Activated CD4-positive, alpha-beta T cell treated with anti-CD3 and anti-CD28 coated beads, Interleukin-2, Interleukin-6, amounts not matched to agents 100 ng/mL and 50 ng/mL, durations not matched to agents 16 hours and 8 hours (primary cell): ENCODE data around the gene HS6ST1.

Source experiments
- DNase-seq: peaks from one replicate; pipeline ENCODE4 v3.0.0-alpha.2; 2020

Gene HS6ST1, protein sequence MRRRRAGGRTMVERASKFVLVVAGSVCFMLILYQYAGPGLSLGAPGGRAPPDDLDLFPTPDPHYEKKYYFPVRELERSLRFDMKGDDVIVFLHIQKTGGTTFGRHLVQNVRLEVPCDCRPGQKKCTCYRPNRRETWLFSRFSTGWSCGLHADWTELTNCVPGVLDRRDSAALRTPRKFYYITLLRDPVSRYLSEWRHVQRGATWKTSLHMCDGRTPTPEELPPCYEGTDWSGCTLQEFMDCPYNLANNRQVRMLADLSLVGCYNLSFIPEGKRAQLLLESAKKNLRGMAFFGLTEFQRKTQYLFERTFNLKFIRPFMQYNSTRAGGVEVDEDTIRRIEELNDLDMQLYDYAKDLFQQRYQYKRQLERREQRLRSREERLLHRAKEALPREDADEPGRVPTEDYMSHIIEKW

GRCh38 chr2:128318776-128319464 lies at the start of gene HS6ST1:
Gene HS6ST1 (minus strand): TSS chr2:128318868. CDS start chr2:128318563, 305 bp downstream.
- peak; percentile 90 for DNase-seq

DNA sequence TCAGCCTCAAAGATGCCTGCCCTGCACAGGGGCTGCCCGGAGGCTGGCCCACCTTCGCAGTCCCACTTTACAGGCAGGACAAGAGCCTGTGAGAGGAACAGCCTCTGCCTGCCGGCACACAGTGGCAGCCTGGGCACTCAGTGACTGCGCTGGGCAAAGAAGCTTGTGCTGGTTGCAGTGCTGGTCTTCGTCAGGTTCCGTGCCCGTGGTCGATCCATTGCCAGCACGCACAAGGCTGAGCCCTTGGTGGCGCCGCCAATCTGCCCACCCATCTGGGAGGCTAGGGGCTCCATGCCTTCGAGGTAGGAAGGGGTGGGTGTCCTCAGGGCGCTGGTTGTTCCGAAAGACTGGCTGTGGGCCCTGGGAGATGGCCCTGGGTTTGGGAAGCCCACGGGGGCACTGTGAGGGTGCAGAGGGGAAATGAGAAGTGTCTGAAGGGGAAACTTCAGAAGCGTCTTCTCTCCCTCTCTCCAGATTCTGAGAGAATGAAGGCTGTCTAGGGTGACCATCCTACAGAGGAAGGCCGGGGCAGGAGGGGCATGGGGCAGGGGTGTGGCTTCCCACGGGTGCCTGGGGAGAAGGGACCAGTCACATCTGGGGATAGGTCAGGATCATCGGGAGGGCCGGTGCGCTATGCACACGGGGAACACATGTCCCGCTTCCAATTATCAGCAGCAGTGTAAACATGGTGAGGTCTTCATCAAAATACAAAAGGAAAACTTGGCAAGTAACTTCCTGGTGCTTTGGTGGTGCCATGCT lies 49.1 kb upstream of the HS6ST1 start:
- DNase-seq: no peak

DNA sequence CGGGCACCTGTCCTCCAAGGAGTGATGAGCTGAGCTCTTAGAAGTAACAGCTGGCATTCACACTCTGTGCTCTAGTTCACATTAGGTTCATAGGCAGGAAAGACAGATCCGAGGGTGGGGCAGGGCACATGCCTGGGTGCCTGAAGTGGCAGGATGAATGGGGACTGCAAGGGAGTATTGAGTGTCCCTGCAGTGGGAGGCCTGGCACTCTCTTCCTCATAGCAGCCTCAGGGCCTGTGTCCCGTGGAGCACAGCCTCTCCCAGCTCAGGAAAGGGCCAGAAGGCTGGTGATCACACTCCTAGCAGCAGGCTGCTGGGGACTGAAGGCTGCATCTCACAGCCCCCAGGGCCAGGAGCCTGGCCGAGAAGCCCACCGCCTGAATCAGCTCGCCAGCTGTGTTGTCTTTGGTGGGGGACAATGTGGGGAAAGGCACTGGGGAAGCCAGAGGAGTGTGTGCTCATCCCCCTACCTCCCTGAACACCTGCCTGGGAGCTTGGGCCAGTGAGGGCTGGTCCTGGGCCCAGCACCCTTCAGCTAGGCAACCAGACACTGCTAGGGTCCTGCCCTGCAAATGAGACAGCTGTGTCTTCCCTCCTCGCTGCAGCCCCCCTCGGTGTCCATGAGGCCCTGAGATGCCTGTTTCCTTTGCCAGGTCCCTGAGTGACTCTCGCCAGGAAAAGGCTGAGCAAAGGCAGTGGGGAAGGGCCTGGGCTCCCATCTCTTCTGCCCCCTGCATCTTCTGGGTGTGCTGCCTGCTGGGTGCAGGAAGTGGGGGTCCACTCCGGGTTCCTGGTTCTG lies 48.2 kb upstream of the HS6ST1 start:
- no peak for DNase-seq

- no peak for DNase-seq
Measured at GRCh38 chr2:128365217-128365905, 46.7 kb upstream of the HS6ST1 start.

- DNase-seq: no peak
Measured at GRCh38 chr2:128364441-128364911, 45.8 kb upstream of the HS6ST1 start.

- DNase-seq: no peak
Measured at GRCh38 chr2:128363934-128364361, 45.3 kb upstream of the HS6ST1 start.

DNA sequence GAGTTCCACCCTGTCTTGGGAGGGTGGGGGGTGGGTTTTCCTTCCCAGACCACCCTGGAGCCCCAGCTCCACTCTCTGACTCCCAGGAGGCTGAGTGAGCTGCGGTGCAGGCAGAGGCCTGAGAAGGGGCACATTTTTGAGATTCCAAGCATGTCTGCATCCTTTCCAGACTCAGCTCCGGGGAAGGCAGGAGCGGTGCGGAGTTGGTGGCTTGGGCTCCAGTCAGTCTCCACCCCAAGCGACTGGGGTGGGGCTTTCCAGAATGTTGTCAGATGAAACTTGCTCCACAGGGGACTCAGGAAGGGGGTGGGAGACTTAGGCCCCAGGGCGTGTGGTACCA lies 44.2 kb upstream of the HS6ST1 start:
- no peak for DNase-seq

DNA sequence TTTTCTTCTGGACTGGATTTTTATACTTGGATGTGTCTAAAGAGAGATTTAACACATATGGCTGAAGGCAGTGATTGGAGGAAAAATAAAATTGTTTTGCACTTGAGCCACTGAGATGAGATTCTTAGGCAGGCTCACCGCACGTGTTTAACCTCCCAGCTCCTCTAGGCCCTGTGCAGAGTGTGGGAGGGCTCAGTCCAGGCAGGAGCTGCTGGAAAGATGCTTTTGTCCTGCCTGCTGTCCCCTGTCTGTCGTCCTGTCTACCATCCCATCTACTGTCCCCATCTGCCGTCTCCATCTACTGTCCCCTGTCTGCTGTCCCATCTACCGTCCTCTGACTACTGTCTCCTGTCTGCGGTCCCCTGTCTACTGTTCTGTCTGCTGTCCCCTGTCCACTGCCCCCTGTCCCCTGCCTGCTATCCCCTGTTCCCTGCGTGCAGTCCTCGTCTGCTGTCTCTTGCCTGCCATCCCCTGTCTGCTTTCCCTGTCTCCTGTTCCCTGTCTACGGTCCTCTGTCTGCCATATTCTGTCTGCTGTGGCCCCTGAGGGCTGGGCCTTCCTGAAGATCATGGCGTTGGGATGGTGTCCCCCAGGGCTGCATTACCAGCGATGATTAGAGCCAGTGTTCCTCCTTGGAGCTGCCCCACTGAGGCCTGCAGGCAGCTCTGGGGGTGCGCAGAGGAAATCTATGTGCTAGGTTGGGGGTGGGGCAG lies 43.7 kb upstream of the HS6ST1 start:
- no peak for DNase-seq

- no peak for DNase-seq
Measured at GRCh38 chr2:128361376-128362131, 42.9 kb upstream of the HS6ST1 start.

DNA sequence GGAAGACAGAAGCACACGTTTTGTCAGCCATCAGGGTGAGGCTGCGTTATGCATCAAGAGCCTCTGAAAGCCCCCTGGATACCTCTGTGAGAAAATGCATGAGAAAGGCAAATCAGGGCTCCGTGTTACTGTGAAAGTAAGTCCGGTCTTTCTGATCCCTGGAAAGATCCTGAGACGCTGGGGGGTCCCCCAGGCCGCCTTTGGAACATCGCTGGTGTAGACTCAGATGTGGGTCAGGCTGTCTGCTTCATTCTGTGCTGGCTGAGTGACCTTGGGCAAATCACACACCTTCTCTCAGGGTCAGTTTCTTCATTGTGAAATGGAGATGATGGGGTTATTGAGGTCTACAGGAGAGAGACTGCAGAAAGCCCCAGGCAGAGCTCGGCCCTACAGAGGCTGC lies 42.0 kb upstream of the HS6ST1 start:
- DNase-seq: no peak

GRCh38 chr2:128359841-128360240 lies 41.2 kb upstream of the HS6ST1 start:
- DNase-seq: no peak

GRCh38 chr2:128358941-128359731 lies 40.5 kb upstream of the HS6ST1 start:
- DNase-seq: no peak

GRCh38 chr2:128357506-128358370 lies 39.1 kb upstream of the HS6ST1 start:
- no peak for DNase-seq

- no peak for DNase-seq
Measured at GRCh38 chr2:128356127-128356526, 37.5 kb upstream of the HS6ST1 start.

DNA sequence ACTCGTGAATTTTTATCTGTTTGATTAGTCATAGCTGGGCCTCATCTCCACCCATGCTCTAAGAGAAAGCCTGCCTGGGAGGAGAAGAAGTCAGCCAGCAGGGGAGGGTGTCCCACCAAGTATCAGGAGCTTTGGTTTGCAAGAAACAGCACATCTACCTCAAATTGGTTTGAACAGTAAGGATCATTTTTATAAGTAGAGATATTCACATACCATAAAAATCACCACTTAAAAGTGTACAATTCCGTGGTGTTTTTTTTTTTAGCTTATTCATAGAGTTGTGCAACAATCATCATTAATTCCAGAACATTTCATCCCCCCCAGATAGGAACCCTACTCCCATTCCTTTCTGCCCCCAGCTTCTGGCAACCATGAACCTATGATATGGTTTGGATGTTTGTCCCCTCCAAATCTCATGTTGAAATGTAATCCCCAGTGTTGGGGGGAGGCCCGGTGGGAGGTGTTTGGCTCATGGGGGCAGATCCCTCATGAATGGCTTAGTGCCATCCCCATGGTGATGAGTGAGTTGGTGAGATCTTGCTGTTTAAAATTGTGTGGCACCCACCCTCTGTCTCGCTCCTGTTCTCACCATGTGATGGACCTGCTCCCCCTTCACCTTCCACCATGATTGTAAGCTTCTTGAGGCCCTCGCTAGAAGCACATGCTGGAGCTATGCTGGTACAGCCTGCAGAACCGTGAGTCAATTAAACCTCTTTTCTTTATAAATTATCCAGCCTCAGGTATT lies 36.2 kb upstream of the HS6ST1 start:
- no peak for DNase-seq

DNA sequence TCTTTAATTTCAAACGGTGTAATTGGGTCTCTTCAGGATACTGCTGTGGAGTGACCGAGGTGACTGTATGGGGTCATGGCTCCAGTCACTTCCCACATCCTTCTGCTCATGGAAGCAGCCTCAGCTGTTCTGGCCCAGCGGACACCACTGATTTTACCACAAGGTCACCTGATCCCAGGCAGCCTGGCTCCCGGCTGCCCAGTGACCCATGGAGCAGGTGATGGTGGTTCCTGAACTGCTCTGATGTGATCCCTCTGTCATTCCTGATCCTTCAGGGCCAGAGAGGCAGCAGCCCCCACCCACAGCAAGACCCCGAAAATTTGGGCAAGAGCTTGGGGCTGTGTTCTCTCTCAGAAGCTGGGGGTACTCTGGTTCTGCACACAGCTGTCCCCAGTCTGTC lies 35.5 kb upstream of the HS6ST1 start:
- no peak for DNase-seq

DNA sequence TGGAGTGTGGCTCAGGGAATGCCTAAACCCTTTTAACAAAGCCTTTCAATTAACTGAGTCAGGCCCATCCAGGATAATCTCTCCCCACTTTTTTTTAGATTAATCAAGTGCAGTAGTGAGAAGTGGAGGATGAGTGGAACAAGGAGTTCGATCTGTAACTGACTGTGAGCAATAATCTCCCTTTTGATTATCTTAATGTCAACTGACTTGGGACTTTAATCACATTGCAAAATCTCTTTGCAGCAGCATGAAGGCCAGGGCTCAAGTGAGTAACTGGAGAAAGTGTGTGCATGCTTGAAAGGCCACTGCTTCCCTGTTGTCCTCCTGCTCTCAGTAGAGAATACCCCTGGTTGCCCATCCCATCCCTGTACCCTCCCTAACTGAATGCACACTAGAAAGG lies 32.1 kb upstream of the HS6ST1 start:
- no peak for DNase-seq

DNA sequence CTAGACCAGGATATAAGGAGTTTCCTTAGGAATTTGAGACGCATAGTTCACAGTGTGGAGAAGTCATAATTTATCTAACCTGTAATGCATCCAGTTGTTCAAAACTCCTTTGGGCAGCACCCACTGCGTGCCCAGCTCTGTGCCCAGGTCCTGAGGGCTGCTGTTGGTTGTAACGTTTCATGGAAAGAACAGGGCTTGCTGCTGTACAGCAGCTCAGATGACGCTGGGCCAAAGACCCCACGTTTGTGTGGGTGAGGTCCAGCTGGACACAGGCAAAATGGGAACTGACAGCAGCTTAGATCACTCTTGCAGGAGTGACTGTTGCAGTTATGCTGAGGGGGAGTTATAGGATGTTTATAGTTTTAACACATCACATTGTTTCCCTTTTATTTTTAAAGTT lies 30.0 kb upstream of the HS6ST1 start:
- no peak for DNase-seq
